OCI-LY1 (cell line): ENCODE data around the gene FAAH2.

Experiments used
- H2AFZ ChIP-seq: fragments of 200-600 bp; sonication (generic), shearing (Covaris generic); 2 replicates; pipeline ENCODE4 v1.6.0; 2014; ENCODE audit warnings: antibody characterized with exemption, mild to moderate bottlenecking, low read length
- H3F3A ChIP-seq: fragments of 200-600 bp; sonication (generic), shearing (Covaris generic); 2 replicates; pipeline ENCODE4 v1.6.0; 2014; ENCODE audit warnings: mild to moderate bottlenecking, antibody characterized with exemption, low read length, moderate library complexity; ENCODE audit not compliant: insufficient read depth
- H3K27ac ChIP-seq: fragments of 200-600 bp; sonication (generic); 2 replicates; pipeline ENCODE4 v1.5.1; 2014; ENCODE audit warnings: low read length, mixed run types, mild to moderate bottlenecking, low read depth; ENCODE audit not compliant: poor library complexity, severe bottlenecking
- H3K27me3 ChIP-seq: fragments of 200-600 bp; sonication (generic); 2 replicates; pipeline ENCODE4 v1.6.0; 2014; ENCODE audit warnings: antibody characterized with exemption, mild to moderate bottlenecking, low read length, moderate library complexity; ENCODE audit not compliant: insufficient read depth
- H3K36me3 ChIP-seq: fragments of 200-600 bp; sonication (generic); 2 replicates; pipeline ENCODE4 v1.6.1; 2014; ENCODE audit warnings: mild to moderate bottlenecking, antibody characterized with exemption, low read length, moderate library complexity, mixed read lengths; ENCODE audit not compliant: insufficient read depth
- H3K4me1 ChIP-seq: fragments of 200-600 bp; sonication (generic); 2 replicates; pipeline ENCODE4 v1.5.1; 2014; ENCODE audit warnings: mild to moderate bottlenecking, low read length, moderate library complexity; ENCODE audit not compliant: insufficient read depth, severe bottlenecking
- H3K4me2 ChIP-seq: fragments of 200-600 bp; sonication (generic), shearing (Covaris generic); 2 replicates; pipeline ENCODE4 v1.6.1; 2014; ENCODE audit warnings: low read length
- H3K4me3 ChIP-seq: fragments of 200-600 bp; sonication (generic); 2 replicates; pipeline ENCODE4 v1.5.1; 2014; ENCODE audit warnings: low read length, low read depth, mild to moderate bottlenecking, mixed read lengths; ENCODE audit not compliant: poor library complexity, severe bottlenecking
- H3K79me2 ChIP-seq: fragments of 200-600 bp; shearing (Covaris generic); 2 replicates; pipeline ENCODE4 v1.6.1; 2016; ENCODE audit warnings: mixed run types, low read length, mixed read lengths; ENCODE audit not compliant: insufficient read depth
- H3K9ac ChIP-seq: fragments of 200-600 bp; sonication (generic), shearing (Covaris generic); 2 replicates; pipeline ENCODE4 v1.6.1; 2014; ENCODE audit warnings: mild to moderate bottlenecking, low read length, mixed read lengths
- H3K9me2 ChIP-seq: fragments of 200-600 bp; sonication (generic), shearing (Covaris generic); 2 replicates; pipeline ENCODE4 v1.6.1; 2014; ENCODE audit warnings: low read depth, mild to moderate bottlenecking, low read length, mixed read lengths
- H3K9me3 ChIP-seq: fragments of 200-600 bp; shearing (Covaris generic); 2 replicates; pipeline ENCODE4 v1.6.1; 2014; ENCODE audit warnings: low read length, mixed read lengths
- H4K20me1 ChIP-seq: fragments of 200-600 bp; sonication (generic), shearing (Covaris generic); 2 replicates; pipeline ENCODE4 v1.6.0; 2016; ENCODE audit warnings: mild to moderate bottlenecking, low read length; ENCODE audit not compliant: insufficient read depth
- CTCF ChIP-seq: fragments of 200-600 bp; sonication (generic), shearing (Covaris generic); IDR thresholded peaks from 2 replicates; pipeline ENCODE4 v1.5.1; 2017; ENCODE audit warnings: mild to moderate bottlenecking, antibody characterized with exemption, low read length, moderate library complexity, mixed read lengths
- EZH2 ChIP-seq: fragments of 200-600 bp; sonication (generic), shearing (Covaris generic); IDR thresholded peaks from 2 replicates; pipeline ENCODE4 v1.8.0; 2017; ENCODE audit warnings: borderline replicate concordance, mixed run types, mild to moderate bottlenecking, antibody characterized with exemption, low read length, moderate library complexity, mixed read lengths

The FAAH2 gene, protein sequence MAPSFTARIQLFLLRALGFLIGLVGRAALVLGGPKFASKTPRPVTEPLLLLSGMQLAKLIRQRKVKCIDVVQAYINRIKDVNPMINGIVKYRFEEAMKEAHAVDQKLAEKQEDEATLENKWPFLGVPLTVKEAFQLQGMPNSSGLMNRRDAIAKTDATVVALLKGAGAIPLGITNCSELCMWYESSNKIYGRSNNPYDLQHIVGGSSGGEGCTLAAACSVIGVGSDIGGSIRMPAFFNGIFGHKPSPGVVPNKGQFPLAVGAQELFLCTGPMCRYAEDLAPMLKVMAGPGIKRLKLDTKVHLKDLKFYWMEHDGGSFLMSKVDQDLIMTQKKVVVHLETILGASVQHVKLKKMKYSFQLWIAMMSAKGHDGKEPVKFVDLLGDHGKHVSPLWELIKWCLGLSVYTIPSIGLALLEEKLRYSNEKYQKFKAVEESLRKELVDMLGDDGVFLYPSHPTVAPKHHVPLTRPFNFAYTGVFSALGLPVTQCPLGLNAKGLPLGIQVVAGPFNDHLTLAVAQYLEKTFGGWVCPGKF

DNA sequence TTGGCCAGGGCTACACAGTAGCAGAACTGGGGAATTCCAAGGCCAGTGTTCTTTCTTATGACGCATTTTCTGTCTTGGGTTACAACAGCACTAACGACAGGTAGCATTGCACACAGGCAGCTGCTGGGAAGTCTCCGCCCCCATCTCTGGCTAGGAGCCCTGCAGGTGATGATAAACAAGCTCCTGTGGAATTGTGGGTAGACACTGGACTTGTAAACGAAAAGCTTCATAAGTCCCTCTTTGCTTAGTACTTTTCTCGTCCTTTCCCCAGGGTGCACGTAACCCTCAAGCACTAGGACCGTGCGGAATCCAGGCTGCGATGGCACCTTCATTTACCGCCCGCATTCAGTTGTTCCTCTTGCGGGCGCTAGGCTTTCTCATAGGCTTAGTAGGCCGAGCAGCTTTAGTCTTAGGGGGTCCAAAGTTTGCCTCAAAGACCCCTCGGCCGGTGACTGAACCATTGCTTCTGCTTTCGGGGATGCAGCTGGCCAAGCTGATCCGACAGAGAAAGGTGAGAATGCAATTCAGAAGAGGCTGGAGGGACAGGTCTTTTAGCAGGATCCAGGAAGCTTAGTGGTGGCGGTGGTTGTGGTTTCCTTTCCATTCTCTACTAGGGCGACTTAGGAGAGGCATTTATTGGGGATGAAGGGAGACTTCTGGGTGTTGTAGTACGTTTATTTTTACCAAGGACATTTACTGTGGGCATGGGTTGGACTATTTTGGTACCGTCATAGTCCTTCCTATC lies at the start of gene FAAH2:
FAAH2 (plus strand) TSS at position 200 of the 745 bp plus-strand sequence; CDS start at position 320, 120 bp downstream.
- Histone ChIP-seq H2AFZ (no peak within 1 kb of the TSS), H3K4me3 (no peak within 1 kb of the TSS), H3K9ac (no peak within 1 kb of the TSS)

DNA sequence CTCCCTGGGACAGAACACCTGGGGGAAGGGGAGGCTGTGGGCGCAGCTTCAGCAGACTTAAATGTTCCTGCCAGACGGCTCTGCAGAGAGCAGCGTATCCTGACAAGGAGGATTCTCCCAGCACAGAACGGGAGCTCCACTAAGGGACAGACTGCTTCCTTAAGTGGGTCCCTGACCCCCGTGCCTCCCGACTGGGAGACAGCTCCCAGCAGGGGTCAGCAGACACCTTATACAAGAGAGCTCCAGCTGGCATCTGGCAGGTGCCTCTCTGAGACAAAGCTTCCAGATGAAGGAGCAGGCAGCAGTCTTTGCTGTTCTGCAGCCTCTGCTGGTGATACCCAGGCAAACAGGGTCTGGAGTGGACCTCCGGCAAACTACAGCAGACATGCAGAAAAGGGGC lies 44.5 kb upstream of the FAAH2 start:
- Histone ChIP-seq H3K27ac (no peak overlapping the region), H3K36me3 (no peaks in the 10 kb centered on the region), H3K9ac (no peak overlapping the region), H3K9me3 (no peaks in the 10 kb centered on the region), H4K20me1 (no peaks in the 10 kb centered on the region), H3K4me2 (no peak overlapping the region), H2AFZ (no peak overlapping the region), H3K27me3 (no peaks in the 10 kb centered on the region), H3F3A (no peaks in the 10 kb centered on the region), H3K9me2 (no peaks in the 10 kb centered on the region), H3K79me2 (no peaks in the 10 kb centered on the region), H3K4me3 (no peak overlapping the region), H3K4me1 (no peaks in the 10 kb centered on the region)
- no peak for TF ChIP-seq CTCF
- TF ChIP-seq EZH2: no peak

More for the DNA sequence above, at the start of gene FAAH2:
- H3K27me3 ChIP-seq: no peaks in the 10 kb centered on the region
- H3K4me2 ChIP-seq: no peak within 1 kb of the TSS
- no peak within 1 kb of the TSS for H3K27ac ChIP-seq
- no peaks in the 10 kb centered on the region for H3K79me2 ChIP-seq
- H3K9me2 ChIP-seq: no peaks in the 10 kb centered on the region
- no peaks in the 10 kb centered on the region for H3K9me3 ChIP-seq
- H3K4me1 ChIP-seq: no peaks in the 10 kb centered on the region
- H4K20me1 ChIP-seq: no peaks in the 10 kb centered on the region
- H3F3A ChIP-seq: no peaks in the 10 kb centered on the region
- no peaks in the 10 kb centered on the region for H3K36me3 ChIP-seq
- no peak for TF ChIP-seq CTCF
- TF ChIP-seq EZH2: no peak

DNA sequence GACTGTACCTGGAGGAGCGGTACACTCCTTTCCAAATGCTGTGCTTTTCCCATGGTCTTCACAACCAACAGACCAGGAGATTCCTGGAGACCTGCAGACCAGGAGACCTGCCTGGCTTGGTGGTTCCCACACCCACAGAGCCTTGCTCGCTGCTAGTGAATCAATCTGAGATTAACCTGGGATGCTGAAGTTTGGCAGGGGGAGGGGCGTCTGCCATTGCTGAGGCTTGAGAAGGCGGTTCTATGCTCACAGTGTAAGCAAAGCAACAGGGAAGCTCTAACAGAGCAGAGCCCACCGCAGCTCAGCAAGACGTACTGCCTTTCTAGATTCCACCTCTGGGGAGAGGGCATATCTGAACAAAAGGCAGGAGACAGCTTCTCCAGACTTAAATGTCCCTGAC lies 34.5 kb upstream of the FAAH2 start:
- H4K20me1 ChIP-seq: no peaks in the 10 kb centered on the region
- no peak overlapping the region for H3K4me2 ChIP-seq
- no peaks in the 10 kb centered on the region for H3K36me3 ChIP-seq
- no peaks in the 10 kb centered on the region for H3K27me3 ChIP-seq
- H3K27ac ChIP-seq: no peak overlapping the region
- no peaks in the 10 kb centered on the region for H3F3A ChIP-seq
- no peak overlapping the region for H3K9ac ChIP-seq
- no peaks in the 10 kb centered on the region for H3K9me3 ChIP-seq
- no peak for TF ChIP-seq EZH2
- H3K9me2 ChIP-seq: no peaks in the 10 kb centered on the region
- H3K4me1 ChIP-seq: no peaks in the 10 kb centered on the region
- H3K79me2 ChIP-seq: no peaks in the 10 kb centered on the region
- H3K4me3 ChIP-seq: no peak overlapping the region
- H2AFZ ChIP-seq: no peak overlapping the region
